PC-3 (cell line): ENCODE data around the gene PINLYP. TPM values are rescaled to one million over a fixed set of nuclear protein-coding genes. Genes with fewer than 3 reads are reported as not detected.
A peak's percentile ranks its signal among the peaks of the same experiment; 100 is the strongest.

Experiments
- ATAC-seq: fragments of 200-7000 bp; cut with Tn5 transposase; 2 replicates; pipeline ENCODE4 v1.9.1; 2020; ENCODE audit warnings: mild to moderate bottlenecking, moderate library complexity
- BruUV-seq: library from RNA; stranded (reverse); fragments of 400-500 nt; replicated peaks from 2 replicates; lab custom pipeline; 2021; lab: Mats Ljungman, UMichigan
- CTCF ChIA-PET: fragments of 300-600 bp; sonication (Branson Sonifier 250); formaldehyde crosslinking; loops from one replicate; lab custom pipeline; 2022; ENCODE audit warnings: antibody characterized with exemption; lab: Charles Lee
- POLR2A ChIA-PET: fragments of 300-600 bp; sonication (Branson Sonifier 250); formaldehyde crosslinking; loops from one replicate; lab custom pipeline; 2022; ENCODE audit warnings: antibody characterized with exemption; ENCODE audit not compliant: unreplicated experiment; lab: Charles Lee
- DNase-seq: peaks from one replicate; pipeline ENCODE4 v3.0.0-alpha.2; 2015
- H2AFZ ChIP-seq: fragments of 300-600 bp; sonication (generic); 2 replicates; pipeline ENCODE4 v1.6.0; 2016; ENCODE audit warnings: antibody characterized with exemption, low read length
- H3F3A ChIP-seq: fragments of 300-600 bp; sonication (generic); one replicate; pipeline ENCODE4 v1.6.0; 2017; ENCODE audit warnings: antibody characterized with exemption, low read length, control low read depth, mild to moderate bottlenecking; ENCODE audit not compliant: unreplicated experiment
- H3K27ac ChIP-seq: fragments of 300-600 bp; sonication (generic); 2 replicates; pipeline ENCODE4 v1.5.1; 2016; ENCODE audit warnings: mild to moderate bottlenecking, low read length
- H3K27me3 ChIP-seq: fragments of 300-600 bp; sonication (generic); 2 replicates; pipeline ENCODE4 v1.6.1; 2016; ENCODE audit warnings: low read length, mixed read lengths
- H3K36me3 ChIP-seq: fragments of 300-600 bp; sonication (generic); 2 replicates; pipeline ENCODE4 v1.6.1; 2016; ENCODE audit warnings: low read depth, mixed run types, low read length, mixed read lengths
- H3K4me1 ChIP-seq: fragments of 300-600 bp; sonication (generic); 2 replicates; pipeline ENCODE4 v1.5.1; 2016; ENCODE audit warnings: low read length; ENCODE audit not compliant: insufficient read depth
- H3K4me2 ChIP-seq: fragments of 300-600 bp; sonication (generic); 2 replicates; pipeline ENCODE4 v1.6.0; 2016; ENCODE audit warnings: low read length
- H3K4me3 ChIP-seq: fragments of 300-600 bp; sonication (generic); 2 replicates; pipeline ENCODE4 v1.5.1; 2016; ENCODE audit warnings: mild to moderate bottlenecking, low read length, mixed read lengths
- H3K79me2 ChIP-seq: fragments of 300-600 bp; sonication (generic); 2 replicates; pipeline ENCODE4 v1.6.1; 2017; ENCODE audit warnings: low read length, mixed read lengths
- H3K9ac ChIP-seq: fragments of 300-600 bp; sonication (generic); 2 replicates; pipeline ENCODE4 v1.6.0; 2016; ENCODE audit warnings: mild to moderate bottlenecking, low read length
- H3K9me2 ChIP-seq: fragments of 300-600 bp; sonication (generic); replicated peaks from 2 replicates; pipeline ENCODE4 v1.6.1; 2016; ENCODE audit warnings: mixed run types, low read length, mixed read lengths
- H3K9me3 ChIP-seq: fragments of 300-600 bp; sonication (generic); 2 replicates; pipeline ENCODE4 v1.6.1; 2016; ENCODE audit warnings: low read length, mixed read lengths
- H4K20me1 ChIP-seq: fragments of 300-600 bp; sonication (generic); 2 replicates; pipeline ENCODE4 v1.6.1; 2016; ENCODE audit warnings: low read length, mixed read lengths
- EZH2 ChIP-seq: fragments of 300-600 bp; sonication (generic); IDR thresholded peaks from one replicate; pipeline ENCODE4 v1.6.1; 2017; ENCODE audit warnings: antibody characterized with exemption, mild to moderate bottlenecking, low read length; ENCODE audit not compliant: unreplicated experiment
- EZH2phosphoT487 ChIP-seq: fragments of 300-600 bp; sonication (generic); IDR thresholded peaks from 2 replicates; pipeline ENCODE4 v1.6.1; 2018; ENCODE audit warnings: mild to moderate bottlenecking, antibody characterized with exemption, low read length, borderline replicate concordance
- intact Hi-C: fragments of 100-400 bp; cut with micrococcal nuclease; formaldehyde crosslinking; loops from 2 replicates; pipeline ENCODE4 v1.9.0; 2023
- total RNA-seq: library from RNA; depleted of rRNA; stranded (reverse); fragments of >200 nt; gene quantifications from 2 replicates; pipeline ENCODE4 v1.2.3, GENCODE V29; 2014
- TF ChIP-seq, protein P1 (sequence below): fragments of 300-600 bp; sonication (generic); conservative IDR thresholded peaks from 2 replicates; pipeline ENCODE4 v1.5.1; 2017; ENCODE audit warnings: antibody characterized with exemption, low read depth, mild to moderate bottlenecking, low read length

PINLYP gene
- total RNA-seq, 1 experiment from 2014 or later: 0.18 TPM

DNA sequence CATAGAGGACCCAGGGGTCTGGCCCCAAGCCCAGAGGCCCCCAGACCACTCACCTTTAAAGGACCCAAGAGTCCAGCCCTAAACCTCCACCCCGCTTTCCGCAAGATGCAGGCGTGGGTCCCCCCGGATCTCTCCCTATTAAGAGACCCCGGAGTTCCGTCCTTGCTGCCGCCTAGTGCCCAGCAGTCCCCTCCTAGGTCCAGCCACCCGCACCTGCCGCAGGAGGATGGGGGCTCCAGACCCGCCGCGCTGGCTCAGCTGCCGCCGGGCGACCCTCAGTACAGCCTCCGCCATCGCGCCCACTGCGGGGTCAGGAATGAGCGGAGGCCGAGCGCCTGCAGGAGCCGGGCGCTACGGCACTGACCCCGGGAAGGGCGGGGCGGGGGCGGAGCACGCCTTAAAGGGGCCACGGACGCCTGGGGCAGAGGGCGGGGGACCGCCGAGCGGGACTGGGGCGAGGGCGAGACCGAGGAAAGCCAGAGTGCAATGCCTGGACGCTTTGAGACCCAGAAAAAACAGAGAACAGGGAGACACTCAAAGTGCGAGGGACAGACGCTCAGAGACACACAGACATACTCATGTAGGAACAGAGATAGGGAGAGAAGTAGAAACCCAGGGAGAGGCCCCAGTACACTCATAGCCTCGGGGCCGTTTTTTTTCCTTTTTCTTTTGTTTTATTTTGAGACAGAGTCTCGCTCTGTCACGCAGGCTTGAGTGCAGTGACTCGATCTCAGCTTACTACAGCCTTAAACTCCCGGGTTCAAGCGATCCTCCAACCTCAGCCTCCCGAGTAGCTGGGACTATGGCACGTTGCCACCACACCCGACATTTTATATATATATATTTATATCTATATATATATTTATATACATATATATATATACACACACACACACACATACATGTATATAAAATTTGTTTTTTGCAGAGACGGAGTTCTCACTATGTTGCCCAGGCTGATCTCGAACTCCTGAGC is 48.4 kb upstream of the PINLYP start, which contains the start of gene ETHE1:
TSS of gene ETHE1 (minus strand) at position 318 of the 976 bp plus-strand sequence. CDS start at position 294, 24 bp downstream.
- Histone ChIP-seq H3K4me2 (peak within 1 kb of the TSS; percentile 88), H3K27ac (no peak within 1 kb of the TSS), H3K4me3 (peak within 1 kb of the TSS; percentile 98), H3K79me2 (peaks cover 29% of the 10 kb centered on the region), H3K9ac (peak within 1 kb of the TSS; percentile 71), H3K36me3 (no peaks in the 10 kb centered on the region), H3K4me1 (peaks cover 13% of the 10 kb centered on the region), H3K27me3 (no peaks in the 10 kb centered on the region), H3K9me2 (no peaks in the 10 kb centered on the region), H3K9me3 (no peaks in the 10 kb centered on the region), H3F3A (no peaks in the 10 kb centered on the region), H2AFZ (peak within 1 kb of the TSS; percentile 89), H4K20me1 (no peaks in the 10 kb centered on the region)
- TF ChIP-seq EZH2phosphoT487 (no peak), EZH2 (no peak)
- TF ChIP-seq, protein P1, sequence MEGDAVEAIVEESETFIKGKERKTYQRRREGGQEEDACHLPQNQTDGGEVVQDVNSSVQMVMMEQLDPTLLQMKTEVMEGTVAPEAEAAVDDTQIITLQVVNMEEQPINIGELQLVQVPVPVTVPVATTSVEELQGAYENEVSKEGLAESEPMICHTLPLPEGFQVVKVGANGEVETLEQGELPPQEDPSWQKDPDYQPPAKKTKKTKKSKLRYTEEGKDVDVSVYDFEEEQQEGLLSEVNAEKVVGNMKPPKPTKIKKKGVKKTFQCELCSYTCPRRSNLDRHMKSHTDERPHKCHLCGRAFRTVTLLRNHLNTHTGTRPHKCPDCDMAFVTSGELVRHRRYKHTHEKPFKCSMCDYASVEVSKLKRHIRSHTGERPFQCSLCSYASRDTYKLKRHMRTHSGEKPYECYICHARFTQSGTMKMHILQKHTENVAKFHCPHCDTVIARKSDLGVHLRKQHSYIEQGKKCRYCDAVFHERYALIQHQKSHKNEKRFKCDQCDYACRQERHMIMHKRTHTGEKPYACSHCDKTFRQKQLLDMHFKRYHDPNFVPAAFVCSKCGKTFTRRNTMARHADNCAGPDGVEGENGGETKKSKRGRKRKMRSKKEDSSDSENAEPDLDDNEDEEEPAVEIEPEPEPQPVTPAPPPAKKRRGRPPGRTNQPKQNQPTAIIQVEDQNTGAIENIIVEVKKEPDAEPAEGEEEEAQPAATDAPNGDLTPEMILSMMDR: no peak
- ATAC-seq (peak; percentile 66), DNase-seq (peak; percentile 54)
- intact Hi-C loops: no loop called here
- ChIA-PET CTCF (no interaction called here), POLR2A (no interaction called here)
- no TSS peak for BruUV-seq

DNA sequence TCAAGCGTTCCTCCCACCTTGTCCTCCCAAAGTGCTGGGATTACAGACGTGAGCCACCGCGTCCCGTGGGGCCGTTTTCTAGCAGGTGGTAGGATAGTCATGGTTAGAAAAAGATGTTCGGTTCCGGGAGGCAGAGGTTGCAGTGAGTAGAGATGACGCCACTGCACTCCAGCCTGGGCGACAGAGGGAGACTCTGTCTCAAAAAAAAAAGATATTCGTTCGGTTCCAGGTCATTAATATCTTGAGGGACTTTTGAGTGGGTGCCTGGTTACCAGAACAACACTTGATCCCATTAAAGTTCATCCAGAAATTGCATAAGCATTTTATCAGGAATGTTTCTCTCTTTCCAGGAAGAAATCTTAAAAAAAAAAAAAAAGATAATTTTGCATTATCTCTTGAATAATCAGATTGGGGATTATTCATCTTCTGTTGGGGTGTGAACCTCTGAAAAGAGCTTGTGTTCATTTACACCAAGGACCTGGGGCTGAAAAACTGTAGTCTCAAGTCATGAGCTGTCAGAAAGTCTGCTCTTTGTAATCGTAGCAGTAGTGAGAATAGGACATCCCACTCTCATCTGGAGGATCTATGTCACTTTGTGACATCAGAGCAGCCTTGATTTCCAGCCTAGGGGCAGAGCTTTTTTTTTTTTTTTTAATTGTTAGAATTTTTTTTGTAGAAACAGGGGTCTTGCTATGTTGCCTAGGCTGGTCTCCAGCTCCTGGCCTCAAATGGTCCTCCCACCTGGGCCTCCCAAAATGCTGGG is 47.6 kb upstream of the PINLYP start:
- H3K27ac ChIP-seq: no peak overlapping the region
- H3K9ac ChIP-seq: no peak overlapping the region

More for the DNA sequence above, 47.6 kb upstream of the PINLYP start:
- Histone ChIP-seq H2AFZ (no peak overlapping the region), H3K36me3 (no peaks in the 10 kb centered on the region), H3K4me3 (0 out of 2 replicates have a peak overlapping the region, but pooled peaks have one; percentile 24), H3K9me3 (no peaks in the 10 kb centered on the region), H3K9me2 (no peaks in the 10 kb centered on the region), H3K79me2 (peaks cover 29% of the 10 kb centered on the region), H3K27me3 (no peaks in the 10 kb centered on the region), H3F3A (no peaks in the 10 kb centered on the region), H3K4me2 (peak overlapping the region; percentile 48; the same call in 1 of the 2 replicates), H4K20me1 (no peaks in the 10 kb centered on the region), H3K4me1 (peaks cover 20% of the 10 kb centered on the region)
- BruUV-seq: no TSS peak
- DNase-seq: peak; percentile 3
- CTCF ChIA-PET: interaction anchor here (0.7 kb wide), 1 partner anchor 107 kb away, joined by 5 read pairs; no protein-coding TSS in a partner anchor
- ATAC-seq: no peak
- intact Hi-C loops: no loop called here
- TF ChIP-seq EZH2phosphoT487 (no peak), EZH2 (no peak)
- TF ChIP-seq, protein P1: no peak
- POLR2A ChIA-PET: no interaction called here
